ENCODE measurements around the gene NAP1L1. TPM values are rescaled to one million over a fixed set of nuclear protein-coding genes. Genes with fewer than 3 reads are reported as not detected.

Gene NAP1L1
- 100 to 1,000 TPM; 835 to 875 TPM for total RNA-seq

DNA sequence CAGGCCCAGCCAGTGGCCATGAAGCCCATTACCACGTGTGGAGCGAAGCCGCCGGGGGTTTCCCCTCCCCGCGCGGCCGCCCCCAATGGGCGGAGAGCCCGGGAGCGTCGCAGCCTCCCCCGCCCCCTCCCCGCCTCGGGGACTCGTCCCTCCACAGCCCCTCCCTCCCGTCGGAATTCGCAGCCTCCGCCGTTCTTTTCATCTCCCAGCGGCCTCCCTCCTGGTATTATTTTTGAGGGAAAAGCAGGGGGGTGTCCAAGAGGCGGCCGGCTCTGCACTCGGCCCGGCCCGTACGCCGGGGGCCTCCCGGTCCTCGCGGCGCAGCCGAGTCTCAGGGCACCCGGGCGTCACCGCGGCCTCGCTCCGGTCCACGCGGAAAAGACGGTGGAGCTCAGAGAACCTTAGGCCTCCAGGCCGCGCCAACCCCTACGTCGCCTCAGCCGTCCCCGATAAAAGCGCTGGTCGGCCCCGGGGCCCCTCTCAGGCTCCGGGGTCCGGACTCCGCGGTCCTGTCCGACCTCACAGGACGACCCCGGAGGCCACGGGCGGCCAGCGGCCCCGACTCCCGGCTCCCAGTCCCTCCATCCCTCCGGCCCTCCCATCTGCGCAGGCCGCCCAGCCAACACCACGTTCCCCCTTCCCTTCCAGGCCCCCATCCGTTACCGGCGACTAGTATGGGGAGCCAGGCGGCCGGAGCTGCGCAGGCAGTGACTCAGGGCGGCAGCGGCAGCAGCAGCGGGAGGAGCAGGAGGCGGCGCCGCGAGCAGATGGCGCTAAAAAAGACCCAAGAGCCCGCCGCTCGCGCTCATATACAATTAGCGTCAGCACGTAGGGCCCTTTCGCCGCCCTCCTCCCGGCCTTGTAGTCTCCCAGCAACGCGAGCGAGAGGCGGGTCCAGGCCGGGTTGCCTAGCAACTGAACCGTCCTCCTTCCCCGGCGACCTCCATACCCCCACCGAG is at the start of gene NAP1L1:
TSS of gene NAP1L1 (minus strand) at position 782 of the 959 bp plus-strand sequence. CDS start 10,466 bp downstream, outside the sequence.
- H3K36me3 Mint-ChIP-seq: peaks cover 22 to 47% of the 10 kb centered on the region in 2 donors
- no peaks in the 10 kb centered on the region for H3K9me3 Mint-ChIP-seq

DNA sequence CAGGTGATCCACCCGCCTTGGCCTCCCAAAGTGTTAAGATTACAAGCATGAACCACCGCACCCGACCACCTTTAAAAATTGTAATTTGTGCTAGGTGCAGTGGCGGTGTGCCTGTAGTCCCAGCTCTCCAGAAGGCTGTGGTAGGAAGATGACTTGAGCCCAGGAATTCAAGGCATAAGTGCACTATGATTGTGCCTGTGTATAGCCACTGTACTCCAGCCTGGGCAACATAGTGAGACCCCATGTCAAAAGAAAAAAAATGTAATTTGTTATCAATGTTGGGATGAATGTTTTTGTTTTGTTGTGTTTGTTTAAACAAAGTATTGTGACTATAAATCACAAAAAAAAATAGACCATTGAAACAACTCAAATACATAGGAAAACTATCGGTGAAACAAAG is 43.1 kb upstream of the NAP1L1 start:
- DNase-seq (ENCODE audit: low spot score in 2 of 2): no peak
- Mint-ChIP-seq H3K27ac (no peak overlapping the region), H3K36me3 (no peaks in the 10 kb centered on the region), H3K9me3 (no peaks in the 10 kb centered on the region)
- ATAC-seq: no peak

More for the DNA sequence above, at the start of gene NAP1L1:
- peak; percentile 79 to 88 for ATAC-seq
- peak; percentile 93 for DNase-seq (ENCODE audit: low spot score in 2 of 2)
- H3K27ac Mint-ChIP-seq: peak within 1 kb of the TSS; percentile 99

DNA sequence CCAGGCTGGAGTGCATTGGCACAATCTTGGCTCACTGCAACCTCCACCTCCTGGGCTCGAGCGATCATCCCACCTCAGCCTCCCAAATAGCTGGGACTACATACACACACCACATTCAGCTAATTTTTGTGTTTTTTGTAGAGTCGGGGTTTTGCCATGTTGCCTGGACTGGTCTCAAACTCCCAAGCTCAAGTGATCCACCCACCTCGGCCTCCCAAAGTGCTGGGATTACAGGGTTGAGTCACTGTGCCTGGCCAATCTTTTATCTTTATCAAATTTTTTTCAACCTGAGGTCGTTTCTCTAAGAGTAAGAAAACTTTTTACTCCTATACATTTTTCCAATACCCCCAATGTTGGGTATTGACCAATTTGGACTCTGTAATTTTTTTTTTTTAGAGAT is 40.0 kb upstream of the NAP1L1 start:
- no peak overlapping the region for H3K27ac Mint-ChIP-seq
- no peaks in the 10 kb centered on the region for H3K36me3 Mint-ChIP-seq
- DNase-seq (ENCODE audit: low spot score in 2 of 2): no peak
- no peaks in the 10 kb centered on the region for H3K9me3 Mint-ChIP-seq
- ATAC-seq: no peak

DNA sequence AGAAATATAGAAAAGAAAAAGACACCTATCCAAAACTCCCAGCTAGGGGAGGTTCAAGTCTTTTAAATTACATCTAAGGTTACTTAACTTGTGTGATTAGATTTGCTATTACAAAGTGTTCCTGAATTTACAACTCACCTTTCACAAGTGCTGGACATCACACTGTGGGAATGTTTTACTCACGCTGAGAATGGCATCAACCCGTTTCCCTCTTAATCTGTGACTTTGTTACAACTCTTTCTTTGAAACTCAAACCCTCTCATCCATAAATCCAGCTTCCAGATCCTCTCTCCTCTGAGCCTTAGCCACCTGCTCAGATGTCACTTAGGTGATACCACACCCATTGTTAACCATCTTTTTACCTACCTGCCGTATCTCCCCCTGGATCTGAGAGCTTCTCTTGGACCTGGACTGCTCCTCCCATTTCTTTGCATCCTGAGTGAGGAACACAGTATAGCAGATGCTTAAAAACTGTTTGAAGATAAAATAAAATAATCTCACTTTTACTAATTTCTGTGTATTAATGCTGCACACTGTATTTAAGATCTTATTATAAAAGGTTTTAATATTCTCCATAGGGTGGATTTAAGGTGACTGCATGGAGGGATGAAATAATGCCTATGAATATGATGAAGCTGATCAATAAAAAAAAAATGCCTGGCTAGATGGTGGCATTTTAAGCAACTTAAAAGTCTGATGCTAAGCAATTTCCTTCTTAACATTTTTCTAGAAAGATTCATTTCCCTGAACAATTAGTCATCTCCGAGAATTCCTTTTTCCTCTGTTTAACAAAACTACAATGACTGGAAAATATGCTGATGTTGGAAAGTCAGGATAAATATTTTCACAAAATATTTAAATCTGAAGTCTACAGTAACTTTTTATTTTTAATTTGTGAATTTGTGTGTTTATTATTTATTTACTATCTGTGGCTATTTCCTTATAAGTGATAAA is 39.1 kb upstream of the NAP1L1 start:
- DNase-seq (ENCODE audit: low spot score in 2 of 2): no peak
- ATAC-seq: no peak
- Mint-ChIP-seq H3K27ac (no peak overlapping the region), H3K9me3 (no peaks in the 10 kb centered on the region), H3K36me3 (no peaks in the 10 kb centered on the region)

- DNase-seq (ENCODE audit: low spot score in 2 of 2): no peak
- H3K9me3 Mint-ChIP-seq: no peaks in the 10 kb centered on the region
- peak; percentile 52 to 68 for ATAC-seq
- H3K27ac Mint-ChIP-seq: no peak overlapping the region
- no peaks in the 10 kb centered on the region for H3K36me3 Mint-ChIP-seq
These were observed 35.4 kb upstream of the NAP1L1 start for GRCh38 chr12:76119887-76120286.

DNA sequence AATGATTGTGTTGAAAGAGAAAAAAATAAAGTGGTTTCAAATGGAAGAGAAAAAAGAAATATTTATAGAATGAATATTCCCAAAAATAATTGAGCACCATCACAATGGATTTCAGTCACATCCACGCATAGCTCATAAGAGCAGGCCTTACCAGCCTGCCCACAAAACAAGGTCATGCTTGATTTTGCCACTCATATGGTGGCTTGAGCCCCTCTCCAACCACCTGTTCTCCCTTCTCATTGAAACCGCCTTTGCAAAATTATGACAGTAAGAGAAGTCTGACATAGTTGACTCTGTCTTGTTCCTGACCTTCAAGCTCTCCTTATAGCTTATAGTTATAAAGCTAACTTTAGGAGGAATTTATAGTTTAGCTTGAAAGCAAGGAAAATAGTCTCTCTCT is 33.3 kb upstream of the NAP1L1 start:
- ATAC-seq (no peak), DNase-seq (ENCODE audit: low spot score in 2 of 2) (no peak)
- Mint-ChIP-seq H3K27ac (no peak overlapping the region), H3K9me3 (no peaks in the 10 kb centered on the region), H3K36me3 (no peaks in the 10 kb centered on the region)

GRCh38 chr12:76117067-76117691 is 32.7 kb upstream of the NAP1L1 start:
- Mint-ChIP-seq H3K36me3 (no peaks in the 10 kb centered on the region), H3K9me3 (no peaks in the 10 kb centered on the region), H3K27ac (no peak overlapping the region)
- DNase-seq (ENCODE audit: low spot score in 2 of 2) (no peak), ATAC-seq (no peak)

GRCh38 chr12:76113800-76114757 is 29.6 kb upstream of the NAP1L1 start:
- Mint-ChIP-seq H3K27ac (no peak overlapping the region), H3K36me3 (no peaks in the 10 kb centered on the region), H3K9me3 (no peaks in the 10 kb centered on the region)
- DNase-seq (ENCODE audit: low spot score in 2 of 2): no peak
- no peak for ATAC-seq

DNA sequence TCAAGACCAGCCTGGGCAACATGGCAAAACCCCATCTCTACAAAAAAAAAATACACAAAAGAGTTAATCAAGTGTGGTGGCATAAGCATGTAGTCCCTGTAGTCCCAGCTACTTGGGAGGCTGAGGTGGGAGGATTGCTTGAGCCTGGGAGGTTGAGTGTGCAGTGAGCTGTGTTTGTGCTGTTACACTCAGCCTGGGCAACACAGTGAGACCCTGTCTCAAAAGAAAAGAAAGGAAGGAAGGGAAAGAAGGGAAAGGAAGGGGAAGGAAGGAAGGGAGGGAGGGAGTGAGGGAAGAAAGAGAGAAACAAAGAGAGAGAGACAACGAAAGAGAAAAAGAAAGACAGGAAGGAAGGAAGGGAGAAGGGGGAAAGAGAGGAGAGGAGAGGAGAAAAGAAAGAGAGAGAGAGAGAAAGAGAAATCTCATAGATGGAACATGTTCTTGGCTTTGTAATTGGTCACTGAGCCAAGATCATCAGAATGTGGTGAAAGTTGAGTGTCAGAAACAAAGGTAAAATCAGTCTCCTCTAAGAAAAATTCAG is 26.8 kb upstream of the NAP1L1 start:
- ATAC-seq: no peak
- H3K9me3 Mint-ChIP-seq: no peaks in the 10 kb centered on the region
- H3K27ac Mint-ChIP-seq: no peak overlapping the region
- DNase-seq (ENCODE audit: low spot score in 2 of 2): no peak
- no peaks in the 10 kb centered on the region for H3K36me3 Mint-ChIP-seq

- no peaks in the 10 kb centered on the region for H3K36me3 Mint-ChIP-seq
- no peak overlapping the region for H3K27ac Mint-ChIP-seq
- ATAC-seq (no peak), DNase-seq (ENCODE audit: low spot score in 2 of 2) (no peak)
- H3K9me3 Mint-ChIP-seq: no peaks in the 10 kb centered on the region
These were observed 25.4 kb upstream of the NAP1L1 start for GRCh38 chr12:76109879-76110278.

DNA sequence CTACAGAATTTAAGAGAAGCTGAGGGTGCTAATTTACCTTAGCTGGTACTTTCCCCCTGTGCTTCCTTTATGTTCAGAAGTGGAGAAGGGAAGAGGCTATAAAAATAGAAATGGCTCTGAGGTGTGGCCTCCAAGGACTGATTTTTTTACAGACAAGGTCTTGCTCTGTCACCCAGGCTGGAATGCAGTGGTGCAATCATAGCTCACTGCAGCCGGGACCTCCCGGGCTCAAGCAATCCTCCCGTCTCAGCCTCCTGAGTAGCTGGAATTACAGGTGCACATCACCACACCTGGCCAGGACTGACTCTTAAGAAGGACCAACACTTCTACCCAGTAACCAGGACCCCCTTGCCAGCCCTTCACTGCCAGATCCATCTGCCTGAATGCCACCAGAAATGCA is 23.9 kb upstream of the NAP1L1 start:
- ATAC-seq: no peak

DNA sequence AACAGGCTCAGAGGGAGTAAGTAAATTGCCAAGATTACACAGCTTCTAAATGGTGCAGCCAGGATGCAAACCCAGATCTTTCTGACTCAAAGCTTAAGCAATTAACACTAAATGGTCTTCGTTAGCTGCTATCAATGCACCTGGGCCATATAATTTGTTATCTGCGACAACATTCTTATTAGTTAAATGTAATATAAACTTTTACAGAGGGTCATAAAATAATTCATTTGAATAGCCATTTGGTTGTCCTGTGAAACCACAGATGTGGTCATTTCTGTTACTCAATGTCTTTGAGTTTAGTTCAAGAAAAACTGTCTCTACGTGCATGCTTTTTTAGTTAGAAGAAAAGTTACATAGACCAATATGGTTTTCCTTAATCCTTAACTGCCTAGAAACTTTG is 22.1 kb upstream of the NAP1L1 start:
- H3K27ac Mint-ChIP-seq: no peak overlapping the region
- no peak for DNase-seq (ENCODE audit: low spot score in 2 of 2)
- H3K36me3 Mint-ChIP-seq: no peaks in the 10 kb centered on the region
- no peak for ATAC-seq
- no peaks in the 10 kb centered on the region for H3K9me3 Mint-ChIP-seq

More for the DNA sequence above, 23.9 kb upstream of the NAP1L1 start:
- no peak overlapping the region for H3K27ac Mint-ChIP-seq
- no peaks in the 10 kb centered on the region for H3K9me3 Mint-ChIP-seq
- no peaks in the 10 kb centered on the region for H3K36me3 Mint-ChIP-seq
- no peak for DNase-seq (ENCODE audit: low spot score in 2 of 2)

DNA sequence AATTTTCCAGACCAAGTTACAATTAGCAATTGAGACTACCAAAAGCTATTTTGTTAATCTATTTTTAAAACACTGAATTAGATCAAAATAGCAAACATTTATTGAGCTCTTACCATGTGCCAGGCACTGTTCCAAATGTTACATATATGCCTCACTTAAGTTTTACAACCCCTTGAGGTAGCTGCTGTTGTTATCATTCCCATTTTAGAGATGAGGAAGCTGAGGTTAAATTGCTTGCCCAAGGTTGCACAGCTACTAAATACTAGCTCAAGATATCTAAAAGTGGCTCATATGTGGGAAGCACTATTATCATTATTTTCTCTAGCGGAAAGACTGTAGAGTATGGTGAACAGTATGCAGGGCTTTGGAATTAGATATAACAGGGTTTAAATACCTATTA is 19.5 kb upstream of the NAP1L1 start:
- Mint-ChIP-seq H3K36me3 (no peaks in the 10 kb centered on the region), H3K27ac (no peak overlapping the region), H3K9me3 (no peaks in the 10 kb centered on the region)
- DNase-seq (ENCODE audit: low spot score in 2 of 2) (no peak), ATAC-seq (no peak)

DNA sequence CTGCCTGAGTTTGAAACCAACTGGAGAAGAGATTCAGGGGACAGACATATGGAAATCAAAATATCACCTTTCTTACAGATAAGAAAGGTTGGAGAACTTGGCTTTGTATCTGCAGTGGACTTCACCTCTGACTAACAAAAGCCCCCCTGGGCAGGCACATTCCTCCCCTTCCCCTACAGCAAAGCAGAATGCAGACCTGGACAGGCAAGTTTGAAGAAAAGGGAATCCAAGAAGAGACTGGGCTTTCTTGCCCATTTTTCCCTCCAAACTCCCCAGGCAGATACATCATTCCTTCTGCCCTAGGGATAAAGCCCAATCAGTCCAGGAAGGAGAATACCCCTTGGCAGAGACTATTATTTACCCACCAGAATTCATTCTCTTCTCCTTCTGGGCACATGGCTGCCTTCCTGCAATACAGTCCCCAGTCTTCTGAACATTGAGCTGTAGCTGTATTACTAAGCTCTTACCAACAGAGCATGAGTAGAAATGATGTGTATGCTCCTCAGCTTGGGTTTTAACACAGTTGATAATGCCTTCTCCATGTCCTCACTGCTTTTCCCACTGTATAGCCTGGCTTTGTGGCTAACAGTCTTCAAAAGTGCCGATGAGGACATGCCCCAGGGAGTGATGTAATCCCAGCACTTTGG is 17.4 kb upstream of the NAP1L1 start:
- no peaks in the 10 kb centered on the region for H3K36me3 Mint-ChIP-seq
- no peak overlapping the region for H3K27ac Mint-ChIP-seq
- no peak for ATAC-seq
- no peaks in the 10 kb centered on the region for H3K9me3 Mint-ChIP-seq
- DNase-seq (ENCODE audit: low spot score in 2 of 2): no peak

DNA sequence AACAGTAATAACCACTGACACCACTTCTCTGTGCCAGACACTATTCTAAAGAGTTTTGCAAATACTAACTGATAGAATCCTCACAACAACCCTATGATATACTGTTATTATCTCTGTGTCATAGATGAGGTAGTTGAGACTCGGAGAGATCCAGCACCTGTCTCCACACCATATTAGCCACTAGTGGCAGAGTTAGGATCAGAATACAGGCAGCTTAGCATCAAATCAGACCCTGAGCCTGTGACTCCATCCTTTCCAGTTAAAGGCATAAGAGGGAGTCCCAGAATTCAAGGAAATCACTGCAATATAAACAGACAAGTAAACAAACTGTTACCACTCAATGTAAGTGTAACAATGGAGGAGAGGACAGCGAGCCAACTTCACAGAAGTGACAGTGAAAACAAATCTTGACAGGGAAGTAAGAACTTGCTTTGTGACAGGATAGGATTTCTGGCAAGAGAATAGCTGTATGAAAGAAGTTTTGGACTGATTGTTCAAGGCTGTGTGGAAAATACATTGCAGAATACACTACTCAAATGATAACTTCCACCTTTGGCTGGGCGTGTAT is 11.7 kb upstream of the NAP1L1 start:
- H3K9me3 Mint-ChIP-seq: no peaks in the 10 kb centered on the region
- no peak overlapping the region for H3K27ac Mint-ChIP-seq
- no peaks in the 10 kb centered on the region for H3K36me3 Mint-ChIP-seq
- DNase-seq (ENCODE audit: low spot score in 2 of 2): no peak
- no peak for ATAC-seq
